ENCODE measurements around the gene TRMT112. TPM values are rescaled to one million over a fixed set of nuclear protein-coding genes. Genes with fewer than 3 reads are reported as not detected.
A peak's percentile ranks its signal among the peaks of the same experiment; 100 is the strongest.

TRMT112 gene
- total and polyA plus RNA-seq, 2 of the 8 experiments (the other 6 are each of a cell fraction or from before 2014, with no cell fraction given), result 300 to 650 TPM

- peak; percentile 36; the same call in 1 of the 2 replicates for TF ChIP-seq EGR1 (IDR thresholded peaks at IDR 0.05; ENCODE audit: borderline replicate concordance, low read depth, low read length)
- no peak for TF ChIP-seq ZNF274 (IDR thresholded peaks at IDR 0.05; ENCODE audit: borderline replicate concordance, extremely low read depth, low read length)
- no peak for TF ChIP-seq SRF (IDR thresholded peaks at IDR 0.05; ENCODE audit: low read depth, low read length)
- TF ChIP-seq SP2 (IDR thresholded peaks at IDR 0.05; ENCODE audit: low read length), result no peak
- peak; percentile 54 for TF ChIP-seq ASH2L (IDR thresholded peaks at IDR 0.05; ENCODE audit: low read length)
- no peak for TF ChIP-seq E2F6 (IDR thresholded peaks at IDR 0.05)
- TF ChIP-seq SP4 (IDR thresholded peaks at IDR 0.05; ENCODE audit: low read length), result no peak
- no peak for TF ChIP-seq SIX5 (IDR thresholded peaks at IDR 0.05; ENCODE audit: low read depth, low read length)
- peak; percentile 55; the same call in 1 of the 2 replicates for TF ChIP-seq MAX (IDR thresholded peaks at IDR 0.05)
- peak; percentile 37 for TF ChIP-seq KDM4A (IDR thresholded peaks at IDR 0.05; ENCODE audit: low read depth, low read length, severe bottlenecking)
- no peak for TF ChIP-seq JUN (IDR thresholded peaks at IDR 0.05; ENCODE audit: low read depth, low read length)
- no peak for TF ChIP-seq EZH2 (IDR thresholded peaks at IDR 0.05; ENCODE audit: low read depth, low read length, severe bottlenecking)
- TF ChIP-seq ATF3 (IDR thresholded peaks at IDR 0.05; ENCODE audit: insufficient read depth, low read depth, low read length), result no peak
- no peak; a peak in 1 of 4 replicates for TF ChIP-seq RAD21 (IDR thresholded peaks at IDR 0.05 in 1 of 2, conservative IDR thresholded peaks at IDR 0.05 in 1 of 2; ENCODE audit: low read depth in 2 of 2, low read length in 2 of 2)
- no peak for TF ChIP-seq TAF1 (IDR thresholded peaks at IDR 0.05; ENCODE audit: low read depth, low read length)
- TF ChIP-seq GABPA (IDR thresholded peaks at IDR 0.05; ENCODE audit: borderline replicate concordance, insufficient read depth, low read length), result no peak
- TF ChIP-seq RBBP5 (IDR thresholded peaks at IDR 0.05; ENCODE audit: borderline replicate concordance, low read depth, low read length), result no peak
- no peak for TF ChIP-seq HDAC6 (IDR thresholded peaks at IDR 0.05; ENCODE audit: low read depth, low read length)
- no peak for TF ChIP-seq SAP30 (IDR thresholded peaks at IDR 0.05; ENCODE audit: insufficient read depth, insufficient replicate concordance, low read length)
- TF ChIP-seq CBX5 (IDR thresholded peaks at IDR 0.05; ENCODE audit: low read depth, low read length), result no peak
- TF ChIP-seq SP1 (IDR thresholded peaks at IDR 0.05; ENCODE audit: low read depth, low read length), result peak; percentile 36; the same call in 1 of the 2 replicates
- TF ChIP-seq RNF2 (IDR thresholded peaks at IDR 0.05; ENCODE audit: borderline replicate concordance, low read depth, low read length, missing control alignments, poor library complexity, severe bottlenecking), result no peak
Observed at GRCh38 chr11:64305691-64306562, 11.4 kb downstream of the TRMT112 start (continued).
